WERI-Rb-1 (cell line): ENCODE data around the gene CDSN.

Experiments
- DNase-seq: peaks from one replicate; pipeline ENCODE4 v3.0.0-alpha.2; 2020
- H3K27ac ChIP-seq: fragments of 250-450 bp; sonication (Bioruptor Pico); 2 replicates; pipeline ENCODE4 v1.5.1; 2020; ENCODE audit warnings: mild to moderate bottlenecking, moderate library complexity
- H3K27me3 ChIP-seq: fragments of 250-450 bp; sonication (Bioruptor Pico); 2 replicates; pipeline ENCODE4 v1.5.1; 2021; ENCODE audit warnings: mild to moderate bottlenecking, low read depth, moderate library complexity; ENCODE audit not compliant: insufficient read depth, severe bottlenecking
- H3K36me3 ChIP-seq: fragments of 250-450 bp; sonication (Bioruptor Pico); 2 replicates; pipeline ENCODE4 v1.5.1; 2020; ENCODE audit warnings: mild to moderate bottlenecking, moderate library complexity
- H3K4me3 ChIP-seq: 2 replicates; pipeline ENCODE4 v1.5.1; 2011; ENCODE audit warnings: low read depth, mild to moderate bottlenecking, control low read depth, low read length
- H3K9me3 ChIP-seq: fragments of 250-450 bp; sonication (Bioruptor Pico); 2 replicates; pipeline ENCODE4 v1.5.1; 2021; ENCODE audit warnings: mild to moderate bottlenecking, moderate library complexity; ENCODE audit not compliant: severe bottlenecking
- TF ChIP-seq, protein P1 (sequence below): IDR thresholded peaks from 2 replicates; pipeline ENCODE4 v1.5.1; 2011; ENCODE audit warnings: low read depth, mild to moderate bottlenecking, control low read depth, inconsistent platforms, low read length

CDSN gene

DNA sequence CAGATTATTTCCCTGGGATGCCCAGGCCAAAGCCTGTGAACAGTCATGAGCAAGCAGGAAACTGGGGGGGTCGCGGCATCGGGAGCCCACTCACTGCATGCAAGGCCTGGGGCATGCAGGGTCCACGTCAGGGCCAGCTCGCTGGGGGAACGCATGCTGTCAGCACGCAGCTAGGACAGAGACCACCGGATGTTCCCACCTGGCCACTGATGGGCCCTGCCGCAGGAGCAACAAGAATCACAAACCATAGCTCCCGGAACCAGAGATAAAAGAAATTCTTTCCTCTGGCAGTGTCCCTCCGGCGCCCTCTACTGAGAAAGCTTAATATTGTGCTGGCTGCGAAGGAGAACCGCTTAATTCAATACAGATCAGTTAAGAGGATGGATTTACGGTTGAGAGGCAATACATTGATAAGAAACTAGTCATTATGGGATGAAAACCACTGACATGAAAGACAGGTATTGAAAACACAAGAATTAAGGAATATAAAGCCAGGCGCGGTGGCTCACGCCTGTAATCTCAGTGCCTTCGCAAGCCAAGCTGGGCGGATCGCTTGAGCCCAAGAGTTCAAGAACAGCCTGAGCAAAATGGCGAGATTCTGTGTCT is 40.5 kb downstream of the CDSN start:
- peak; percentile 86 for DNase-seq
- no peak overlapping the region for H3K27ac ChIP-seq
- no peaks in the 10 kb centered on the region for H3K27me3 ChIP-seq
- TF ChIP-seq, protein P1, sequence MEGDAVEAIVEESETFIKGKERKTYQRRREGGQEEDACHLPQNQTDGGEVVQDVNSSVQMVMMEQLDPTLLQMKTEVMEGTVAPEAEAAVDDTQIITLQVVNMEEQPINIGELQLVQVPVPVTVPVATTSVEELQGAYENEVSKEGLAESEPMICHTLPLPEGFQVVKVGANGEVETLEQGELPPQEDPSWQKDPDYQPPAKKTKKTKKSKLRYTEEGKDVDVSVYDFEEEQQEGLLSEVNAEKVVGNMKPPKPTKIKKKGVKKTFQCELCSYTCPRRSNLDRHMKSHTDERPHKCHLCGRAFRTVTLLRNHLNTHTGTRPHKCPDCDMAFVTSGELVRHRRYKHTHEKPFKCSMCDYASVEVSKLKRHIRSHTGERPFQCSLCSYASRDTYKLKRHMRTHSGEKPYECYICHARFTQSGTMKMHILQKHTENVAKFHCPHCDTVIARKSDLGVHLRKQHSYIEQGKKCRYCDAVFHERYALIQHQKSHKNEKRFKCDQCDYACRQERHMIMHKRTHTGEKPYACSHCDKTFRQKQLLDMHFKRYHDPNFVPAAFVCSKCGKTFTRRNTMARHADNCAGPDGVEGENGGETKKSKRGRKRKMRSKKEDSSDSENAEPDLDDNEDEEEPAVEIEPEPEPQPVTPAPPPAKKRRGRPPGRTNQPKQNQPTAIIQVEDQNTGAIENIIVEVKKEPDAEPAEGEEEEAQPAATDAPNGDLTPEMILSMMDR, result peak; percentile 85
- H3K9me3 ChIP-seq, result no peaks in the 10 kb centered on the region
- H3K36me3 ChIP-seq, result no peaks in the 10 kb centered on the region
- peak overlapping the region; percentile 20; the same call in 1 of the 2 replicates for H3K4me3 ChIP-seq

DNA sequence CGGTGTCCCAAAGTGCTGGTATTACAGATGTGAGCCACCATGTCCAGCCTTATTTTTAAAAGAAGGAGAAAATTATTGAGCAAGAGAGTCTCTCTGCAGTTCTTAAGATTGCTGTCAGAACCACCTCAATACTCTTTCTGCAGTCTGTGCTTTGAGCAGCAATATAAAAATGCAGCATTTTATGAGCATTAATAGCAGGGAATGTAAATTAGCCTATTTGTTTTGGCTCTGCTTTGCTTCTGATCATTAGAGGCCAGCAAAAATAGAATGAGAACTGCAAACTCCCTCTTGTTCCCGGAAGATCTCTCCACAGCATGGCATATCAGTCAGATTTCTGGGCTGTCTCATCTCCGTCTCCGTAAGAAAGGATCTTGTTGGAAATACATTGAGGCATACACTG is 43.6 kb downstream of the CDSN start:
- Histone ChIP-seq H3K36me3 (no peaks in the 10 kb centered on the region), H3K4me3 (no peak overlapping the region), H3K9me3 (no peaks in the 10 kb centered on the region), H3K27me3 (no peaks in the 10 kb centered on the region), H3K27ac (no peak overlapping the region)
- TF ChIP-seq, protein P1, result no peak
- no peak for DNase-seq

DNA sequence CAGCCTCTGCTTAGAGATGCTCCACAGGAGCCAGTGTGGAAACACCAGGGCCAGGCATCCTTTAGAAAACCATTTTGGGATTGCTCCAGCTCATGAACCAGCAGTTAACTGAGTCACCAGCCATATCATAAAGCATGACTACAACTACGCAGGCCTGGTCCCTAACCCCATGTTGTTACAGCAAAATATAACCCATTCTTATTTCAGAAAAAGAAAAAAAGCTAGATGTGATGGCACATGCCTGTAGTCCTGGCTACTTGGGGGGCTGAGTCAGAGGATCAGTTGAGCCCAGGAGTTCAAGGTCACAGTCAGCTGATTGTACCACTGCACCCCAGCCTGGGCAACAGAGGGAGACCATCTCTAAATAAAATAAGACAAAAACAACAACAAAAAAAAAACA is 44.7 kb downstream of the CDSN start:
- Histone ChIP-seq H3K9me3 (no peaks in the 10 kb centered on the region), H3K27ac (no peak overlapping the region), H3K36me3 (no peaks in the 10 kb centered on the region), H3K4me3 (no peak overlapping the region), H3K27me3 (no peaks in the 10 kb centered on the region)
- no peak for DNase-seq
- TF ChIP-seq, protein P1, result no peak

DNA sequence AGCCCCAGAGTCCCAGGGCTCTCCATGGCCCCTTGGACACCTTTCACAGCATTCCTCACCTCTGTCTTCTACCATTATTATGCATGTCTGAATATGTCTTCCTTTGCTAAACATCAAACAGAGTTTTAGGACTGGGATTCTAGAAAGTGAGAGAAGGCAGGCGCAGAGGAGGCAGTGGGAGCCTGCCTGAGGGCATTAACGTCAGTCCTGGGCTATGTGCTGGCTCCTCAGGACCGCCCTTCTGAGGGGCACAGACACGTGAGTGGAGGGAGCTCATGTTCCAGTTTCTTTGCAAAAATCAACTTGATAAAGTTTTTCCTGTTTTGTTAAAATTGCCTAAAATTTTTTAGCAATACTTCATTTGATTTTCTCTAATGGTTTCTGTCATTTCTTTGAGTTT is 45.8 kb downstream of the CDSN start:
- TF ChIP-seq, protein P1, result no peak
- no peak for DNase-seq

DNA sequence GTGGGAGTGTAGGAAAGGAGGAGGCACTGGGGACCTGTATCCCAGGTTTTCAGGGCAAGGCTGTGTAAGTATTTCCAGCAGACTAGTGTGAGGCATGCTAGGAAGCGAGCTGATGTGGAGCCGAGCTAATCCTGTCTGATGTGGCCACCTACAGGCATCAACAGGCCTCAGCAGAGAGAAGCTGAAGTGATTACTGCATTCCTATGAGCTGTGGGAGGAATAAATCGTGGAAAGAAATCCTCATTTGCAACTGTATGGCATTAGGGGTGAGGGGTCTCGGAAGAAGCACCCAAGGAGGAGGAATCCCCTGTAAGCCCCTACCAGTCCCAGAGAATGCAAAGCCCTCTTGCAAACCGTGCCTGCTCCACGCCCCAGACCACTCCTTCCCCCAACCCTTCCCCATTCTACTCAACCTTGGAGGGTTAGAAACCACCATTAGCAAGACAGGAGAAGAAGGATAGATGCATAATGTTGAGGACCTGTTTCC is 49.5 kb downstream of the CDSN start:
- H3K9me3 ChIP-seq, result no peaks in the 10 kb centered on the region
- TF ChIP-seq, protein P1, result peak; percentile 93
- H3K27ac ChIP-seq, result no peak overlapping the region
- DNase-seq, result peak; percentile 84
- H3K27me3 ChIP-seq, result no peaks in the 10 kb centered on the region
- no peak overlapping the region for H3K4me3 ChIP-seq
- no peaks in the 10 kb centered on the region for H3K36me3 ChIP-seq

More for the DNA sequence above, 45.8 kb downstream of the CDSN start:
- Histone ChIP-seq H3K9me3 (no peaks in the 10 kb centered on the region), H3K27ac (no peak overlapping the region), H3K27me3 (no peaks in the 10 kb centered on the region), H3K36me3 (no peaks in the 10 kb centered on the region), H3K4me3 (no peak overlapping the region)
